ENCODE measurements around the gene CDC7. TPM values are rescaled to one million over a fixed set of nuclear protein-coding genes. Genes with fewer than 3 reads are reported as not detected.

Gene CDC7
- total and polyA plus RNA-seq, 2 experiments from 2014 or later: 26.6 to 44.0 TPM

DNA sequence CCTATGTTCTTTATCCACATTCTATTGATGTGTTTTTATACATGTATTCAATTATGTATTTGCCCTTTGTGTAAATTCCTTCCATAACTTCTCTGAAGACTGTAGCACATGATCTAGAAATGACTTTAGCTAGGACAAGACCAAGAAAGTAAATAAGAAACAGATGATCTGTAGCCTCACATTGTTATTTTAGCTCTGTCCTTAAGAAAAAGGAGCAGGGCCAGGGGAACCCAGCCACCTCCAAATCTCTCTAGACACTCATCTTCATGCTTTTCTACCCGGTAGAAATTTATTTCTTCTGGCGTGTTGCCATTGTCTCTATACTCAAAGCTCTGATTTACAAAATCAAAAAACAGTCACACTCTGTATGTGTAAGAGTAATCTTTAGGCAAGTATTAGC lies 27.1 kb downstream of the CDC7 start:
- Histone ChIP-seq H2AFZ (no peak overlapping the region), H3F3A (replicated peaks; ENCODE audit: low read depth) (no peaks in the 10 kb centered on the region), H3K79me2 (replicated peaks; ENCODE audit: insufficient read depth) (no peaks in the 10 kb centered on the region), H3K4me3 (no peak overlapping the region), H3K27me3 (ENCODE audit: insufficient read depth) (no peaks in the 10 kb centered on the region), H3K4me1 (ENCODE audit: insufficient read depth) (no peaks in the 10 kb centered on the region), H4K20me1 (replicated peaks; ENCODE audit: insufficient read depth) (no peaks in the 10 kb centered on the region), H3K27ac (ENCODE audit: low read depth) (no peak overlapping the region), H3K36me3 (ENCODE audit: insufficient read depth) (no peaks in the 10 kb centered on the region; the same call in 1 of the 2 replicates), H3K9me2 (ENCODE audit: insufficient read depth) (no peaks in the 10 kb centered on the region), H3K4me2 (no peak overlapping the region)
- DNase-seq (ENCODE audit: low spot score) (no peak), ATAC-seq (no peak)
- TF ChIP-seq CREB1 (CRISPR knock-in tag; IDR thresholded peaks at IDR 0.05; ENCODE audit: low read depth): no peak
- TF ChIP-seq EZH2phosphoT487 (IDR thresholded peaks at IDR 0.05; ENCODE audit: unreplicated experiment): no peak
- TF ChIP-seq REST (IDR thresholded peaks at IDR 0.05; ENCODE audit: unreplicated experiment): no peak
- TF ChIP-seq JUNB (IDR thresholded peaks at IDR 0.05; ENCODE audit: unreplicated experiment): no peak
- no peak for TF ChIP-seq EZH2 (IDR thresholded peaks at IDR 0.05; ENCODE audit: low read depth, unreplicated experiment)
- TF ChIP-seq, protein P1, sequence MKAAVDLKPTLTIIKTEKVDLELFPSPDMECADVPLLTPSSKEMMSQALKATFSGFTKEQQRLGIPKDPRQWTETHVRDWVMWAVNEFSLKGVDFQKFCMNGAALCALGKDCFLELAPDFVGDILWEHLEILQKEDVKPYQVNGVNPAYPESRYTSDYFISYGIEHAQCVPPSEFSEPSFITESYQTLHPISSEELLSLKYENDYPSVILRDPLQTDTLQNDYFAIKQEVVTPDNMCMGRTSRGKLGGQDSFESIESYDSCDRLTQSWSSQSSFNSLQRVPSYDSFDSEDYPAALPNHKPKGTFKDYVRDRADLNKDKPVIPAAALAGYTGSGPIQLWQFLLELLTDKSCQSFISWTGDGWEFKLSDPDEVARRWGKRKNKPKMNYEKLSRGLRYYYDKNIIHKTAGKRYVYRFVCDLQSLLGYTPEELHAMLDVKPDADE (IDR thresholded peaks at IDR 0.05): no peak
- TF ChIP-seq NANOG (IDR thresholded peaks at IDR 0.05; ENCODE audit: borderline replicate concordance): no peak
- TF ChIP-seq STAT1 (IDR thresholded peaks at IDR 0.05; ENCODE audit: unreplicated experiment): no peak
- TF ChIP-seq ZNF114 (CRISPR knock-in tag; IDR thresholded peaks at IDR 0.05): no peak
- no peak for TF ChIP-seq CTCF (conservative IDR thresholded peaks at IDR 0.05; ENCODE audit: low read depth in 2 of 2)
- TF ChIP-seq, protein P2, sequence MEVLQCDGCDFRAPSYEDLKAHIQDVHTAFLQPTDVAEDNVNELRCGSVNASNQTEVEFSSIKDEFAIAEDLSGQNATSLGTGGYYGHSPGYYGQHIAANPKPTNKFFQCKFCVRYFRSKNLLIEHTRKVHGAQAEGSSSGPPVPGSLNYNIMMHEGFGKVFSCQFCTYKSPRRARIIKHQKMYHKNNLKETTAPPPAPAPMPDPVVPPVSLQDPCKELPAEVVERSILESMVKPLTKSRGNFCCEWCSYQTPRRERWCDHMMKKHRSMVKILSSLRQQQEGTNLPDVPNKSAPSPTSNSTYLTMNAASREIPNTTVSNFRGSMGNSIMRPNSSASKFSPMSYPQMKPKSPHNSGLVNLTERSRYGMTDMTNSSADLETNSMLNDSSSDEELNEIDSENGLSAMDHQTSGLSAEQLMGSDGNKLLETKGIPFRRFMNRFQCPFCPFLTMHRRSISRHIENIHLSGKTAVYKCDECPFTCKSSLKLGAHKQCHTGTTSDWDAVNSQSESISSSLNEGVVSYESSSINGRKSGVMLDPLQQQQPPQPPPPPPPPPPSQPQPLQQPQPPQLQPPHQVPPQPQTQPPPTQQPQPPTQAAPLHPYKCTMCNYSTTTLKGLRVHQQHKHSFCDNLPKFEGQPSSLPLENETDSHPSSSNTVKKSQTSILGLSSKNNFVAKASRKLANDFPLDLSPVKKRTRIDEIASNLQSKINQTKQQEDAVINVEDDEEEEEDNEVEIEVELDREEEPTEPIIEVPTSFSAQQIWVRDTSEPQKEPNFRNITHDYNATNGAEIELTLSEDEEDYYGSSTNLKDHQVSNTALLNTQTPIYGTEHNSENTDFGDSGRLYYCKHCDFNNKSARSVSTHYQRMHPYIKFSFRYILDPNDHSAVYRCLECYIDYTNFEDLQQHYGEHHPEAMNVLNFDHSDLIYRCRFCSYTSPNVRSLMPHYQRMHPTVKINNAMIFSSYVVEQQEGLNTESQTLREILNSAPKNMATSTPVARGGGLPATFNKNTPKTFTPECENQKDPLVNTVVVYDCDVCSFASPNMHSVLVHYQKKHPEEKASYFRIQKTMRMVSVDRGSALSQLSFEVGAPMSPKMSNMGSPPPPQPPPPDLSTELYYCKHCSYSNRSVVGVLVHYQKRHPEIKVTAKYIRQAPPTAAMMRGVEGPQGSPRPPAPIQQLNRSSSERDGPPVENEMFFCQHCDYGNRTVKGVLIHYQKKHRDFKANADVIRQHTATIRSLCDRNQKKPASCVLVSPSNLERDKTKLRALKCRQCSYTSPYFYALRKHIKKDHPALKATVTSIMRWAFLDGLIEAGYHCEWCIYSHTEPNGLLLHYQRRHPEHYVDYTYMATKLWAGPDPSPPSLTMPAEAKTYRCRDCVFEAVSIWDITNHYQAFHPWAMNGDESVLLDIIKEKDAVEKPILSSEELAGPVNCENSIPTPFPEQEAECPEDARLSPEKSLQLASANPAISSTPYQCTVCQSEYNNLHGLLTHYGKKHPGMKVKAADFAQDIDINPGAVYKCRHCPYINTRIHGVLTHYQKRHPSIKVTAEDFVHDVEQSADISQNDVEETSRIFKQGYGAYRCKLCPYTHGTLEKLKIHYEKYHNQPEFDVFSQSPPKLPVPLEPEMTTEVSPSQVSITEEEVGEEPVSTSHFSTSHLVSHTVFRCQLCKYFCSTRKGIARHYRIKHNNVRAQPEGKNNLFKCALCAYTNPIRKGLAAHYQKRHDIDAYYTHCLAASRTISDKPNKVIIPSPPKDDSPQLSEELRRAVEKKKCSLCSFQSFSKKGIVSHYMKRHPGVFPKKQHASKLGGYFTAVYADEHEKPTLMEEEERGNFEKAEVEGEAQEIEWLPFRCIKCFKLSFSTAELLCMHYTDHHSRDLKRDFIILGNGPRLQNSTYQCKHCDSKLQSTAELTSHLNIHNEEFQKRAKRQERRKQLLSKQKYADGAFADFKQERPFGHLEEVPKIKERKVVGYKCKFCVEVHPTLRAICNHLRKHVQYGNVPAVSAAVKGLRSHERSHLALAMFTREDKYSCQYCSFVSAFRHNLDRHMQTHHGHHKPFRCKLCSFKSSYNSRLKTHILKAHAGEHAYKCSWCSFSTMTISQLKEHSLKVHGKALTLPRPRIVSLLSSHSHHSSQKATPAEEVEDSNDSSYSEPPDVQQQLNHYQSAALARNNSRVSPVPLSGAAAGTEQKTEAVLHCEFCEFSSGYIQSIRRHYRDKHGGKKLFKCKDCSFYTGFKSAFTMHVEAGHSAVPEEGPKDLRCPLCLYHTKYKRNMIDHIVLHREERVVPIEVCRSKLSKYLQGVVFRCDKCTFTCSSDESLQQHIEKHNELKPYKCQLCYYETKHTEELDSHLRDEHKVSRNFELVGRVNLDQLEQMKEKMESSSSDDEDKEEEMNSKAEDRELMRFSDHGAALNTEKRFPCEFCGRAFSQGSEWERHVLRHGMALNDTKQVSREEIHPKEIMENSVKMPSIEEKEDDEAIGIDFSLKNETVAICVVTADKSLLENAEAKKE (CRISPR knock-in tag; IDR thresholded peaks at IDR 0.05): no peak
- Mint-ChIP-seq H3K36me3 (ENCODE audit: low read depth) (no peaks in the 10 kb centered on the region; the same call in 1 of the 3 replicates), H3K27me3 (ENCODE audit: insufficient read depth, low read depth, poor library complexity) (no peaks in the 10 kb centered on the region), H3K27ac (no peak overlapping the region; the same call in 1 of the 2 replicates), H3K9me3 (no peaks in the 10 kb centered on the region), H3K4me1 (peaks cover 6% of the 10 kb centered on the region), H3K4me3 (no peak overlapping the region)
